GM18508 (cell line): ENCODE measurements around the gene CREB5.
"Not testable (repeated sequence)": the region's sequence is repeated elsewhere in the genome, so short reads cannot be mapped to it uniquely, and the experiment has no call there.

Source experiments
- ATAC-seq: cut with Tn5 transposase; IDR thresholded peaks from one replicate; pipeline ENCODE4 v1.9.1; 2021; ENCODE audit warnings: moderate number of reproducible peaks; ENCODE audit not compliant: insufficient read depth, unreplicated experiment

CREB5 gene

GRCh38 chr7:28597284-28597683, 185.0 kb downstream of the CREB5 start:
- no peak for ATAC-seq

GRCh38 chr7:28598037-28598436, 185.7 kb downstream of the CREB5 start:
- ATAC-seq, result not testable (repeated sequence)

- no peak for ATAC-seq
Measured at GRCh38 chr7:28598586-28598985, 186.3 kb downstream of the CREB5 start.

GRCh38 chr7:28599411-28599810, 187.1 kb downstream of the CREB5 start:
- ATAC-seq, result no peak

- ATAC-seq, result no peak
Measured at GRCh38 chr7:28602282-28602681, 190.0 kb downstream of the CREB5 start.

DNA sequence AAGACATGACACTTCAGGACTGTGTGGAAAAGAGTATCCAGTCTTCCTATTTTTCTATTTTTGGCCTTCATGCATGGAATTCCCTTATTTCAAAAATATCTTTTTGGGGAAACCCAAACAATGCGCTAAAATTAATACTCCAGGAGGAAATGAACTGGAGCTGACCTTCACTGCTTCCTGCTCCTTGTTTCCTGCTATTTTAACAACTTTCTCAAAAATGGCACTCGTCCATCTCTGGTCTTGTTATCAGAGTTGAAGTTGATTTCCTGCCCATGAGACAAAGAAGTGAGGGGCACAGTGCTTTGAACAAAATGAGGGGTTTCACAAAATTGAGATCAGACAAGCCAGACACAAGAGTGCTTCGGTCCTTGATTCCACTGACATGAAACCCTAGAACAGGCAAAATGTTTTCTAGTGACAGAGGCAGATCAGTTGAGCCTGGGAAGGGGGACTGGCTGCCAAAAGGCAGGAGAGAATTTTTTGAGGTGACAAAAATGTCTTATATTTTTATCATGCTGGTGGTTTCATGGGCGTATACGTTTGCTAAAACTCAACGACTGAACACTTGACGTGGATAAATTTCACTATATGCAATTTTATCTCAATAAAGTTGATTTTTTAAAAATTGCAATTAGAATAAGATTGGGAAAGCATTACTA, 193.2 kb downstream of the CREB5 start:
- no peak for ATAC-seq

DNA sequence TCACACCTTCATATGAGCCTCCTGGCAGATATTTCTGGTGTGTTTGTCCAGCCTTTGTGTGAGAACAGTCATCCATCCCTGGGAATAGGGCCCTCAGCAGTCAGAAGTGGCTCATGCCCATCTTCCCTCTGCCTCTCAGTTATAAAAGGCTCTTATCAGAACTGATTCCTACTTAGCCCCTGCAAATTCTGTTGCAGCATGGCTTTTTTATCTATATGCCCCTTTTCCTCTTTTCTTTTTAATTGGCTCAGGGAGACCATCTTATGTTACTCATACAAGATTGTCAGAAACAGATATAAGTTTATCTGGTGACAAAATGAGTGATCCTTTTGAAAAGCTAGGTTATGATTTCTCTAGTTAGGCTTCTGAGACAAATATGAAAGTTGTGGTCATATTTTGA, 194.1 kb downstream of the CREB5 start:
- no peak for ATAC-seq

GRCh38 chr7:28607855-28608193, 195.5 kb downstream of the CREB5 start:
- no peak for ATAC-seq

DNA sequence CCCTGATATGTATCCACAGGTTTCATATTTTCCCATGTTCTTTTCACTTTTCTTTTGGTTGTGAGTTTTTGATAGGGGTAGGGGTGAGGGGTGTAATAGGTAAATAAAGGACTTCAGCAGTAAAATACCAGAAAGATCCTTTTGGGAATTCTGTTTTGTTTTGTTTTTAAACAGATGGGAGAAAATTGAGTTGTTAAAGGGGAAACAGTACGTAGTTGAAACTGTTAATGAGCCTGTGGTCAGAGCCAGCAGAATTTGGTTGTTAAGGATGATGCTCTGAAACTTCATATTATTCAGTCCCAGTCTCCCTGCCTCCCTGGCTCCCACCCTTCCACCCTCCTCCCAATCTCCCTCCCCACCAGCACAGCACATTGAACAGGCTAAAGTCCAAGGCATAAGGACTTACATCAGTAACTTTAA, 195.9 kb downstream of the CREB5 start:
- ATAC-seq, result no peak

DNA sequence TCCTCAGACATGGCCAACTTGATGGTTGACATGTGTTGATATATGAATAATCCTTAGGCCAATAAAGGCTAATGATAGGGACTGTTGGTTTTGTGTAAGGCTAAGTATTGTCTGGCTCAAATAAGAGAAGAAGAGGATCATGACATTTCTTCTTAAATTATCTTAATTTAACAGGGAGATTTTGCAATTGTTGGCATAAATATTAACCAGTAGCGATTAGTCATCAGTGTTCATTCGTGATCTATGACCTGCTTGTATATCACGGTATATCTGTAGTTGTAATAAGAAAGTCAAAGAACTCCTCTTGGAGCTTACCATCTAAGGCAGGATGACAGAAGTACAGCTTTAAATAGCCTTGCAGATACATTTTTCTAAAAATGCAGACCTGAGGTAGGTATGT, 196.4 kb downstream of the CREB5 start:
- ATAC-seq, result no peak

GRCh38 chr7:28609608-28610007, 197.3 kb downstream of the CREB5 start:
- ATAC-seq, result no peak

GRCh38 chr7:28611399-28611897, 199.1 kb downstream of the CREB5 start:
- ATAC-seq, result not testable (repeated sequence)

- no peak for ATAC-seq
Measured at GRCh38 chr7:28613262-28613661, 200.9 kb downstream of the CREB5 start.

GRCh38 chr7:28615091-28615490, 202.8 kb downstream of the CREB5 start:
- ATAC-seq, result no peak

DNA sequence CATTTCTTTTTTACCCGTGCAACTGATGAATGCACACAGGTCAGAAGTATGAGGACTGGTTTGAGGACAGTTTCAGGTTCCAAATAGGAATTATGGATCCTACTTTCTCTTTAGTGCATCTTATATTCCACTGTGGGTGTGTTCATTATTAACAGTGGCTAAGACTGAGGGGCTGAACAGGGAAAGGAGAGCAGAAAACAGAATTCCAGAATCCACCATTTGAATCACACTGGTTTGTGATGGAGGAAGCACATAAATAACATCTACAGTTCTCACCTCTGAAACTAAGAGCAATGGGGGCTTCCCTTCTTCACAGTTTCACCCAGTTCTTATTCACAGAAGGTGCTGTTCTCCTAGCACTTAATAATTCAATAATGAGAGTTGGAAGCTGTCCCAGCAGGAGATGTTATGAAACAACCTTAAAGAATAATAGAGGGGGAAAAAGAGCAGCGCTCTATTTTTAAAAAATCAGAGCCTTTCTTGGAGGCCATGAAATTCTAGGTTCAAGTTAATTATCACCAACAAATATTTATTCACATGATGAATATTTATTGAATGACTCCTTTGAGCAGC, 205.1 kb downstream of the CREB5 start:
- no peak for ATAC-seq

GRCh38 chr7:28618383-28618782, 206.1 kb downstream of the CREB5 start:
- ATAC-seq, result no peak

DNA sequence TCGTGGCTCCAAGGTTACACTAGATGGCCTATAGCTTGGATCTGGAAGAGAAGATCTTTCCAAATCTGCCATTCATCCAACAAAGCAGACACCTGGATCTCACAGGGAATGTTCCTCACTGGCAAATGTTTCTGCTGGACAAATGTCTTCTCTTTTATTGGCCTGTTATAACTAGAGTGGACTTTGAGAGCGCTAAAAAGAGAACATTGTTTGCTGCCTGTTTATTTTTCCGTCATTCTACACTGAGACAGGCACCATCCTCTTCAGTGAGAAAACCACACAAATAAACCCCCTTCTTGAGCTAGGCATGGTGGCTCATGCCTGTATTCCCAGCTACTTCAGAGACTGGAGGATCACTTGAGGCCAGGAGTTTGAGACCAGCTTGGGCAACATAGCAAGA, 206.9 kb downstream of the CREB5 start:
- no peak for ATAC-seq

GRCh38 chr7:28621369-28621841, 209.1 kb downstream of the CREB5 start:
- peak; percentile 47 for ATAC-seq

- no peak for ATAC-seq
Measured at GRCh38 chr7:28623105-28623730, 210.9 kb downstream of the CREB5 start.

- no peak for ATAC-seq
Measured at GRCh38 chr7:28623863-28624262, 211.5 kb downstream of the CREB5 start.

- no peak for ATAC-seq
Measured at GRCh38 chr7:28625432-28625831, 213.1 kb downstream of the CREB5 start.

GRCh38 chr7:28626221-28626620, 213.9 kb downstream of the CREB5 start:
- ATAC-seq, result no peak
